ENCODE results near the gene PLB1. TPM values are rescaled to one million over a fixed set of nuclear protein-coding genes. Genes with fewer than 3 reads are reported as not detected.

Gene PLB1
- total and polyA plus RNA-seq, 9 of the 15 experiments (the other 6 are each of a cell fraction or from before 2014, with no cell fraction given) = 0.01 to 0.09 (median 0.07) TPM; not detected in 2

GRCh38 chr2:28566521-28567041, 70.7 kb downstream of the PLB1 start (continued):
- TF ChIP-seq STAT6 (CRISPR knock-in tag; IDR thresholded peaks at IDR 0.05) = no peak
- no peak for TF ChIP-seq ZBTB33 (CRISPR knock-in tag; IDR thresholded peaks at IDR 0.05)
- TF ChIP-seq RBM17 (IDR thresholded peaks at IDR 0.05; ENCODE audit: borderline replicate concordance, low read depth, low read length) = no peak
- TF ChIP-seq E2F5 (CRISPR knock-in tag; IDR thresholded peaks at IDR 0.05) = no peak
- TF ChIP-seq SOX6 (IDR thresholded peaks at IDR 0.05) = no peak
- peak; percentile 89 for TF ChIP-seq RB1 (IDR thresholded peaks at IDR 0.05; ENCODE audit: low read depth)
- TF ChIP-seq ZNF3 (CRISPR knock-in tag; IDR thresholded peaks at IDR 0.05) = no peak
- no peak for TF ChIP-seq SNRNP70 (optimal IDR thresholded peaks at IDR 0.05; ENCODE audit: low read depth, low read length)
- no peak for TF ChIP-seq SETDB1 (IDR thresholded peaks at IDR 0.05; ENCODE audit: low read length)
- TF ChIP-seq RREB1 (CRISPR knock-in tag; IDR thresholded peaks at IDR 0.05) = no peak
- no peak for TF ChIP-seq MEIS2 (IDR thresholded peaks at IDR 0.05; ENCODE audit: partially characterized antibody)
- TF ChIP-seq SMAD2 (IDR thresholded peaks at IDR 0.05; ENCODE audit: low read depth, low read length) = no peak
- no peak for TF ChIP-seq ILK (tag; IDR thresholded peaks at IDR 0.05; ENCODE audit: borderline replicate concordance, low read depth)
- TF ChIP-seq MTA2 (IDR thresholded peaks at IDR 0.05; ENCODE audit: low read depth) = no peak
- 0 out of 4 replicates have a peak, but pooled peaks of 1 of the 2 experiments have one; percentile 16 for TF ChIP-seq ETV6 (IDR thresholded peaks at IDR 0.05; ENCODE audit: borderline replicate concordance in 1 of 2, low read depth in 2 of 2, low read length in 1 of 2)
- no peak for TF ChIP-seq ETV6 (CRISPR knock-in tag; IDR thresholded peaks at IDR 0.05; ENCODE audit: borderline replicate concordance)
- no peak for TF ChIP-seq KLF6 (CRISPR knock-in tag; IDR thresholded peaks at IDR 0.05; ENCODE audit: borderline replicate concordance)
- 0 out of 2 replicates have a peak, but pooled peaks have one; percentile 24 for TF ChIP-seq RBFOX2 (IDR thresholded peaks at IDR 0.05; ENCODE audit: low read depth, low read length)

Measured in K562 (cell line).